Heart left ventricle (tissue), 16 donors: ENCODE measurements around the gene NTPCR. TPM values are rescaled to one million over a fixed set of nuclear protein-coding genes. Genes with fewer than 3 reads are reported as not detected.

Source experiments
- ATAC-seq, 4 donors: fragments of 200-7000 bp; cut with Tn5 transposase; one replicate each; pipeline ENCODE4 v1.9.1; 2020 to 2022; ENCODE audit warnings: moderate library complexity in 4 of 4, mild to moderate bottlenecking in 3 of 4, moderate number of reproducible peaks in 1 of 4
- DNase-seq, 5 donors: peaks; one replicate each; pipeline ENCODE4 v3.0.0-alpha.2; 2020
- H3K27ac ChIP-seq, 12 donors: fragments of 200-600 bp; sonication (generic) in 4 of 12; one replicate each; pipeline versions ENCODE4 v1.5.0 to v1.8.0; 2016 to 2022; ENCODE audit warnings: mild to moderate bottlenecking in 2 of 12
- H3K27me3 ChIP-seq, 9 donors: fragments of 200-600 bp; sonication (generic) in 2 of 9; one replicate each; pipeline versions ENCODE4 v1.5.1 to v1.8.0; 2016 to 2022; ENCODE audit warnings: mild to moderate bottlenecking in 3 of 9
- H3K36me3 ChIP-seq, 9 donors: fragments of 200-600 bp; sonication (generic) in 2 of 9; one replicate each; pipeline versions ENCODE4 v1.5.0 to v1.8.0; 2018 to 2022; ENCODE audit warnings: mild to moderate bottlenecking in 2 of 9
- H3K4me1 ChIP-seq, 12 donors: fragments of 200-600 bp; sonication (generic) in 4 of 12; one replicate each; pipeline versions ENCODE4 v1.5.0 to v1.8.0; 2016 to 2022; ENCODE audit warnings: mild to moderate bottlenecking in 3 of 12
- H3K4me3 ChIP-seq, 12 donors: fragments of 200-600 bp; sonication (generic) in 4 of 12; one replicate each; pipeline versions ENCODE4 v1.5.0 to v1.8.0; 2017 to 2022; ENCODE audit warnings: mild to moderate bottlenecking in 9 of 12, moderate library complexity in 4 of 12
- H3K9me3 ChIP-seq, 12 donors: fragments of 200-600 bp; sonication (generic) in 4 of 12; one replicate each; pipeline versions ENCODE4 v1.5.0 to v1.8.0; 2016 to 2022; ENCODE audit warnings: mild to moderate bottlenecking in 1 of 12
- CTCF ChIP-seq, 12 donors: fragments of 200-600 bp; sonication (generic) in 4 of 12; IDR thresholded peaks; one replicate each; pipeline versions ENCODE4 v1.5.0 to v1.8.0; 2018 to 2022; ENCODE audit warnings: antibody characterized with exemption in 12 of 12, mild to moderate bottlenecking in 5 of 12
- POLR2A ChIP-seq, 2 donors: fragments of 450-650 bp; IDR thresholded peaks; one replicate each; pipeline ENCODE4 v1.6.1; 2017; ENCODE audit warnings: antibody characterized with exemption in 2 of 2, mild to moderate bottlenecking in 2 of 2, moderate library complexity in 2 of 2
- WGBS, 4 donors: extraction: QIAGEN DNeasy Blood & Tissue Kit in 2 of 4; methylation state at CpG; one replicate each; pipeline versions ENCODE4 v1.1.5 to v1.1.7; 2013 to 2018; 5-methylcytosine and 5-hydroxymethylcytosine counted together
- intact Hi-C, 10 donors: fragments of 100-400 bp; cut with DNase I; formaldehyde crosslinking; loops; one replicate each; pipeline versions ENCODE4 v1.11.1 to v1.14.2; 2022
- polyA plus RNA-seq, 2 donors: library from polyadenylated mRNA; stranded (reverse); fragments of 200-250 nt; gene quantifications; one replicate each; pipeline ENCODE4 v1.2.3, GENCODE V29; 2013
- total RNA-seq, 9 donors: library from RNA; depleted of rRNA in 2 of 9; stranded (reverse); fragments of >200 nt in 2 of 9; fragmentation: NEBNext Ultra II Directional in 3 of 9; extraction: Animal tissue kit (Norgen Biotek cat#: 25700) in 3 of 9; gene quantifications; one replicate each; pipeline versions ENCODE4 v1.1.0 to v1.2.4, GENCODE V29; 2016 to 2023
- donor health status: ischemic (EF 13 %, LVEDD 7.1; RV severe dilation, severe dysfunction).
- donor health status: healthy with polysubstance abuse.
- donor health status: DM: no; HTN: yes; CAD: no.
- donor health status: DM: no; HTN: no; CAD: no.
- donor health status: ischemic (EF 25% LVEDD 6.9; RV normal size, moderate dysfunction).
- donor health status: ischemic (EF 25% LVEDD 5.7; RV mildly dilated, moderate dysfunction).
- donor health status: healthy.
- donor health status: DM: yes; HTN: yes; CAD: no.
- donor health status: ischemic (EF 35%, LVEDD 5.7; RV mildly dilated, moderate dysfunction).
- donor health status: nonischemic (EF 11% LVEDD 7.7; RV severe dilation, severe dysfunction).
- donor health status: DM: yes; HTN: yes; CAD: no.
- donor health status: PGD.
- donor health status: ischemic (EF 29% LVEDD 5.4; RV normal size, mild dysfunction).
- donor health status: nonischemic (EF 23%, LVEDD 6.1; RV moderate dilation, normal function).

The NTPCR gene
- total and polyA plus RNA-seq, 11 donors, result 29.6 to 81.8 (median 57.8) TPM

DNA sequence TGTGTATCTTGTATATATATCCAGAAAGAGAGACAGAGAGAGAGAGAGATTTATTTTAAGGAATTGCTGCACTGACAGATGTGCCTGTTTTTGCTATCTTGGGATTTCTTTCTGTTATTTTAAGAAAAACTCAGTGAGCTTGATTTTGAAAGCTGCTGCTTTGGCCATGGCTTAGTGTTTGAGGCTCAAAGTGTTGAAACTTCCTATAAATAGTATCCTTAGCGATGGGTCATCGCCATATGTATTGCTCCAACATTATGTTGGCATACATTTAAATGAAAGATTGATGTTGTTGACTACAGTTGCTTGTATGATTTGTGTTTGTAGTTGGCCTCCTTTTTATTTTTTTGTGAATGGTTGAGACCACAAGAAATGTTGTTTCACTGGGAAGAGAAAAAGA lies 29.0 kb upstream of the NTPCR start:
- Histone ChIP-seq H3K4me1 (peaks cover 0 to 4% (median 0%) of the 10 kb centered on the region in 12 donors), H3K4me3 (no peak overlapping the region), H3K27me3 (no peaks in the 10 kb centered on the region), H3K27ac (no peak overlapping the region), H3K36me3 (no peaks in the 10 kb centered on the region), H3K9me3 (no peaks in the 10 kb centered on the region)
- intact Hi-C loops, result no loop called here
- no peak for ATAC-seq
- no peak for DNase-seq
- TF ChIP-seq CTCF (IDR thresholded peaks at IDR 0.05) (no peak), POLR2A (IDR thresholded peaks at IDR 0.05) (no peak)
- 65 to 70% (median 66%) methylated on average over 2 of the region's 2 CpGs for WGBS, 4 donors

DNA sequence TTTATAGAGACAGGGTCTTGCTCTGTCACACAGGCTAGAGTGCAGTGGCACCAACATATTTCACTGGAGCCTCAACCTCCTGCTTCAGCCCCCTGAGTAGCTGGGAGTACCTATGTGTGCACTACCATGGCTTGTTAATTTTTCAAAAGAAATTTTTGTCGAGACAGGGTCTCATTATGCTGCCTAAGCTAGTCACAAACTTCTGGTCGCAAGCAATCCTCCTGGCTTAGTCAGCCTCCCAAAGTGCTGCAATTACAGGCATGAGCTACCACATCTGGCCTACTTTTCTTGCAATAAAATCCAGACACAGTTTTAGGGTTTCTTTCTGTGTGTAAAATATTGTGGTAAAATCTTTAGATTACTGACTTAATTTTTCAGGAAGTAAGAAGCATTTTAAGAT lies 27.9 kb upstream of the NTPCR start:
- H3K27me3 ChIP-seq, result no peaks in the 10 kb centered on the region
- peaks cover 0 to 4% (median 0%) of the 10 kb centered on the region in 12 donors for H3K4me1 ChIP-seq
- H3K27ac ChIP-seq, result no peak overlapping the region
- intact Hi-C loops, result no loop called here
- no peaks in the 10 kb centered on the region for H3K36me3 ChIP-seq
- TF ChIP-seq POLR2A (IDR thresholded peaks at IDR 0.05) (no peak), CTCF (IDR thresholded peaks at IDR 0.05) (no peak)
- no peaks in the 10 kb centered on the region for H3K9me3 ChIP-seq
- H3K4me3 ChIP-seq, result no peak overlapping the region
- DNase-seq, result no peak
- peak in 1 of 4 donors; percentile 42 for ATAC-seq
- WGBS, 4 donors, result 83 to 89% (median 87%) methylated on average over 2 of the region's 2 CpGs

- TF ChIP-seq POLR2A (IDR thresholded peaks at IDR 0.05) (no peak), CTCF (IDR thresholded peaks at IDR 0.05) (no peak)
- Histone ChIP-seq H3K9me3 (no peaks in the 10 kb centered on the region), H3K27me3 (no peaks in the 10 kb centered on the region), H3K4me3 (no peak overlapping the region), H3K4me1 (peaks cover 0 to 6% (median 0%) of the 10 kb centered on the region in 12 donors), H3K27ac (peak overlapping the region in 1 of 12 donors; percentile 6), H3K36me3 (no peaks in the 10 kb centered on the region)
- intact Hi-C loops, result no loop called here
- ATAC-seq (no peak), DNase-seq (no peak)
- 76 to 87% (median 83%) methylated on average over 3 to 4 of the region's 4 CpGs for WGBS, 4 donors
Measured at GRCh38 chr1:232923739-232924386, 26.5 kb upstream of the NTPCR start.

- 75 to 99% (median 98%) methylated on average over 3 of the region's 3 CpGs for WGBS, 4 donors
- intact Hi-C loops, result no loop called here
- no peak overlapping the region for H3K27ac ChIP-seq
- H3K27me3 ChIP-seq, result no peaks in the 10 kb centered on the region
- H3K4me1 ChIP-seq, result peaks cover 0 to 6% (median 0%) of the 10 kb centered on the region in 12 donors
- H3K4me3 ChIP-seq, result no peak overlapping the region
- H3K9me3 ChIP-seq, result no peaks in the 10 kb centered on the region
- TF ChIP-seq POLR2A (IDR thresholded peaks at IDR 0.05) (no peak), CTCF (IDR thresholded peaks at IDR 0.05) (no peak)
- ATAC-seq (no peak), DNase-seq (no peak)
- H3K36me3 ChIP-seq, result no peaks in the 10 kb centered on the region
Measured at GRCh38 chr1:232924874-232925273, 25.5 kb upstream of the NTPCR start.
